Fibroblast of lung (primary cell): ENCODE results near the gene SUPT5H.

ENCODE experiments used
- EZH2 ChIP-seq: IDR thresholded peaks from 2 replicates; pipeline ENCODE4 v1.5.1; 2012; ENCODE audit warnings: low read length, control low read depth, mild to moderate bottlenecking; ENCODE audit errors: missing control alignments
- TF ChIP-seq, protein P1 (sequence below), 2 donors: IDR thresholded peaks in 1 of 2; conservative IDR thresholded peaks in 1 of 2; 1 replicate in 1 of 2; 2 replicates in 1 of 2; pipeline ENCODE4 v1.5.1; 2011 to 2012; ENCODE audit warnings: low read length in 2 of 2, control low read depth in 1 of 2, inconsistent platforms in 1 of 2, low read depth in 1 of 2, mild to moderate bottlenecking in 1 of 2

- TF ChIP-seq, protein P1, sequence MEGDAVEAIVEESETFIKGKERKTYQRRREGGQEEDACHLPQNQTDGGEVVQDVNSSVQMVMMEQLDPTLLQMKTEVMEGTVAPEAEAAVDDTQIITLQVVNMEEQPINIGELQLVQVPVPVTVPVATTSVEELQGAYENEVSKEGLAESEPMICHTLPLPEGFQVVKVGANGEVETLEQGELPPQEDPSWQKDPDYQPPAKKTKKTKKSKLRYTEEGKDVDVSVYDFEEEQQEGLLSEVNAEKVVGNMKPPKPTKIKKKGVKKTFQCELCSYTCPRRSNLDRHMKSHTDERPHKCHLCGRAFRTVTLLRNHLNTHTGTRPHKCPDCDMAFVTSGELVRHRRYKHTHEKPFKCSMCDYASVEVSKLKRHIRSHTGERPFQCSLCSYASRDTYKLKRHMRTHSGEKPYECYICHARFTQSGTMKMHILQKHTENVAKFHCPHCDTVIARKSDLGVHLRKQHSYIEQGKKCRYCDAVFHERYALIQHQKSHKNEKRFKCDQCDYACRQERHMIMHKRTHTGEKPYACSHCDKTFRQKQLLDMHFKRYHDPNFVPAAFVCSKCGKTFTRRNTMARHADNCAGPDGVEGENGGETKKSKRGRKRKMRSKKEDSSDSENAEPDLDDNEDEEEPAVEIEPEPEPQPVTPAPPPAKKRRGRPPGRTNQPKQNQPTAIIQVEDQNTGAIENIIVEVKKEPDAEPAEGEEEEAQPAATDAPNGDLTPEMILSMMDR (conservative IDR thresholded peaks at IDR 0.05 in 1 of 2, IDR thresholded peaks at IDR 0.05 in 1 of 2; ENCODE audit: low read depth in 1 of 2, low read length in 2 of 2): no peak
- TF ChIP-seq EZH2: no peak
Observed at GRCh38 chr19:39500543-39500942, 55.2 kb downstream of the SUPT5H start.
